Adrenal gland (tissue), 5 donors: ENCODE measurements around the gene ICOSLG.

Experiments
- POLR2A ChIP-seq, 2 donors: fragments of 450-650 bp; IDR thresholded peaks; one replicate each; pipeline ENCODE4 v1.6.1; 2017; ENCODE audit warnings: antibody characterized with exemption in 2 of 2, mild to moderate bottlenecking in 2 of 2, moderate library complexity in 1 of 2
- TF ChIP-seq, protein P1 (sequence below), 6 experiments: fragments of 450-650 bp in 4 of 6; fragments of 200-600 bp in 2 of 6; sonication (generic) in 1 of 6; IDR thresholded peaks; 1 replicate in 5 of 6; 2 replicates in 1 of 6; pipeline versions ENCODE4 v1.5.1 to v1.8.0; 2016 to 2021; ENCODE audit warnings: antibody characterized with exemption in 6 of 6, mild to moderate bottlenecking in 2 of 6, moderate library complexity in 1 of 6
- donor health status: DM: no; HTN: no; CAD: no.

DNA sequence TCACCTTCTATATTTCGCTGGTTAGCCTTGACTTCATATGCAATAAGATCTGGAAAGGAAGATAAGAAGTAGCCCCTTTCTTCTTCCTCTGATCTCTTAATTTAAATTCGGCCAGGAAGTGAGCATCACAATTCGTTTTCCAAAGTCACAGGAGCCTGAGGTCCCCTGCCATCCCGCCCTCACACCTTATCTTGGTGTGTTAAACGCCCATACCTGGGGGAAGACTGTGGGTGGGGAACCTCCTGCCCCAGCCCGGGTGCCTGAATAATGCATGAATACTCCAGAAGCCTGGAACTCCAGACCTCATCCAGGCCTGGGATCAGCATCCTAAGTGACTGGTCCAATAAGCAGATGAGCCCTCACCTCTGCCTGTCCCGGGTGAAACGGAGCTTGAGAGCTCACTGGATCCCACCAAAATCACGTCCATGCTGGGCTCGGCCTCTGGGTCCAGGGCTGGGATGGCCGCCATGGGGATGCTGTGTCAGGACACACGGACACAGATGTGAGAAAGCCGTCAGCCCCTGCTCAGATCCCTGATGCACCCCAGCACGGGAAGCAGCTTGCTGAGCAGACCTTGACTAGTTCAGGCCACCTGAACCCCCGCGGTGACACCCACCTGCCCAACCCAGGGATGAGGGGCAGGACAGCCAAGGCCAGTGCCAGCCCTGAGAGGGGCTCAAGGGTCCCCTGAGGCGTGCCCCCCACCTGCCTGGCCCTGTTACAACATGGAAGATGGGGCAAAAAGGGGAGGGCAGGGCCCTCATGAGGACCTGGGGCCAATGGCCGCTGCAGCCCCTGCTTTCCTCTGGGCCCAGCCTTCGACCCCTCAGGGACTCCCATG is 20.3 kb upstream of the ICOSLG start:
- TF ChIP-seq, protein P1, sequence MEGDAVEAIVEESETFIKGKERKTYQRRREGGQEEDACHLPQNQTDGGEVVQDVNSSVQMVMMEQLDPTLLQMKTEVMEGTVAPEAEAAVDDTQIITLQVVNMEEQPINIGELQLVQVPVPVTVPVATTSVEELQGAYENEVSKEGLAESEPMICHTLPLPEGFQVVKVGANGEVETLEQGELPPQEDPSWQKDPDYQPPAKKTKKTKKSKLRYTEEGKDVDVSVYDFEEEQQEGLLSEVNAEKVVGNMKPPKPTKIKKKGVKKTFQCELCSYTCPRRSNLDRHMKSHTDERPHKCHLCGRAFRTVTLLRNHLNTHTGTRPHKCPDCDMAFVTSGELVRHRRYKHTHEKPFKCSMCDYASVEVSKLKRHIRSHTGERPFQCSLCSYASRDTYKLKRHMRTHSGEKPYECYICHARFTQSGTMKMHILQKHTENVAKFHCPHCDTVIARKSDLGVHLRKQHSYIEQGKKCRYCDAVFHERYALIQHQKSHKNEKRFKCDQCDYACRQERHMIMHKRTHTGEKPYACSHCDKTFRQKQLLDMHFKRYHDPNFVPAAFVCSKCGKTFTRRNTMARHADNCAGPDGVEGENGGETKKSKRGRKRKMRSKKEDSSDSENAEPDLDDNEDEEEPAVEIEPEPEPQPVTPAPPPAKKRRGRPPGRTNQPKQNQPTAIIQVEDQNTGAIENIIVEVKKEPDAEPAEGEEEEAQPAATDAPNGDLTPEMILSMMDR (IDR thresholded peaks at IDR 0.05), result no peak
- no peak for TF ChIP-seq POLR2A (IDR thresholded peaks at IDR 0.05)
